GM23248 (cell line): ENCODE results near the gene TSGA10. TPM values are rescaled to one million over a fixed set of nuclear protein-coding genes. Genes with fewer than 3 reads are reported as not detected.
A peak's percentile ranks its signal among the peaks of the same experiment; 100 is the strongest.

Experiments
- DNase-seq: peaks from one replicate; pipeline ENCODE4 v3.0.0-alpha.2; 2015
- H2AFZ ChIP-seq: fragments of 200-600 bp; sonication (generic); 2 replicates; pipeline ENCODE4 v1.6.1; 2016; ENCODE audit warnings: antibody characterized with exemption
- H3F3A ChIP-seq: fragments of 200-600 bp; sonication (generic); 2 replicates; pipeline ENCODE4 v1.6.1; 2016; ENCODE audit warnings: mild to moderate bottlenecking, antibody characterized with exemption, mixed run types; ENCODE audit not compliant: insufficient read depth
- H3K27ac ChIP-seq: fragments of 200-600 bp; sonication (generic); 2 replicates; pipeline ENCODE4 v1.5.1; 2016; ENCODE audit warnings: mild to moderate bottlenecking
- H3K27me3 ChIP-seq: fragments of 200-600 bp; sonication (generic); replicated peaks from 2 replicates; pipeline ENCODE4 v1.6.1; 2016; ENCODE audit warnings: mild to moderate bottlenecking; ENCODE audit not compliant: insufficient read depth
- H3K36me3 ChIP-seq: fragments of 200-600 bp; sonication (generic); 2 replicates; pipeline ENCODE4 v1.6.1; 2016; ENCODE audit warnings: low read depth, mild to moderate bottlenecking
- H3K4me1 ChIP-seq: fragments of 200-600 bp; sonication (generic); 2 replicates; pipeline ENCODE4 v1.6.1; 2016; ENCODE audit warnings: mild to moderate bottlenecking; ENCODE audit not compliant: insufficient read depth
- H3K4me2 ChIP-seq: fragments of 200-600 bp; sonication (generic); one replicate; pipeline ENCODE4 v1.6.1; 2016; ENCODE audit warnings: mild to moderate bottlenecking; ENCODE audit not compliant: unreplicated experiment
- H3K4me3 ChIP-seq: fragments of 200-600 bp; sonication (generic); 2 replicates; pipeline ENCODE4 v1.5.1; 2016; ENCODE audit warnings: mild to moderate bottlenecking
- H3K79me2 ChIP-seq: fragments of 200-600 bp; sonication (generic); 2 replicates; pipeline ENCODE4 v1.6.1; 2016; ENCODE audit warnings: mild to moderate bottlenecking; ENCODE audit not compliant: insufficient read depth
- H3K9ac ChIP-seq: fragments of 200-600 bp; sonication (generic); 2 replicates; pipeline ENCODE4 v1.6.1; 2016; ENCODE audit warnings: mild to moderate bottlenecking
- H3K9me2 ChIP-seq: fragments of 200-600 bp; sonication (generic); 2 replicates; pipeline ENCODE4 v1.6.1; 2016; ENCODE audit warnings: mixed run types, mild to moderate bottlenecking, moderate library complexity; ENCODE audit not compliant: insufficient read depth
- H3K9me3 ChIP-seq: fragments of 200-600 bp; sonication (generic); one replicate; pipeline ENCODE4 v1.6.1; 2017; ENCODE audit warnings: low read depth
- H4K20me1 ChIP-seq: fragments of 200-600 bp; sonication (generic); 2 replicates; pipeline ENCODE4 v1.6.0; 2016; ENCODE audit not compliant: insufficient read depth
- EZH2 ChIP-seq: fragments of 200-600 bp; sonication (generic); IDR thresholded peaks from 2 replicates; pipeline ENCODE4 v1.6.1; 2018; ENCODE audit warnings: antibody characterized with exemption, mild to moderate bottlenecking; ENCODE audit not compliant: insufficient read depth, poor library complexity, severe bottlenecking
- EZH2phosphoT487 ChIP-seq: fragments of 200-600 bp; sonication (generic); IDR thresholded peaks from 2 replicates; pipeline ENCODE4 v1.6.1; 2018; ENCODE audit warnings: antibody characterized with exemption, moderate library complexity, mild to moderate bottlenecking, low read depth; ENCODE audit not compliant: insufficient read depth
- WGBS, 2 experiments: methylation state at CpG; one replicate each; pipeline ENCODE4 v1.1.6; 2015 to 2017; ENCODE audit warnings: low lambda C conversion rate in 2 of 2, low coverage in 1 of 2; ENCODE audit errors: missing lambda C conversion rate in 2 of 2; 5-methylcytosine and 5-hydroxymethylcytosine counted together
- in situ Hi-C: fragments of 300-500 bp; cut with MboI; formaldehyde crosslinking; loops from 2 replicates; pipeline ENCODE4 v1.15.0; 2020
- polyA plus RNA-seq: library from polyadenylated mRNA; unstranded; fragments of >200 nt; fragmentation: Nextera tagmentation; extraction: Ambion mirVana; gene quantifications from 2 replicates; pipeline ENCODE4 v1.2.1, GENCODE V29; 2016
- total RNA-seq: library from RNA; depleted of rRNA; stranded (reverse); fragments of >200 nt; shearing (Covaris generic); gene quantifications from 2 replicates; pipeline ENCODE4 v1.2.3, GENCODE V29; 2014

TSGA10 gene
- total and polyA plus RNA-seq, 2 experiments from 2014 or later = 1.2 to 1.4 TPM

- DNase-seq = no peak
- Histone ChIP-seq H3K4me2 (no peak overlapping the region), H3K36me3 (no peaks in the 10 kb centered on the region), H3K27me3 (peaks cover 5% of the 10 kb centered on the region; the same call in 1 of the 2 replicates), H3K79me2 (no peaks in the 10 kb centered on the region), H3K9me2 (no peaks in the 10 kb centered on the region), H3K27ac (no peak overlapping the region), H3F3A (no peaks in the 10 kb centered on the region), H2AFZ (no peak overlapping the region), H3K9me3 (no peaks in the 10 kb centered on the region), H3K4me1 (no peaks in the 10 kb centered on the region), H3K4me3 (no peak overlapping the region), H4K20me1 (no peaks in the 10 kb centered on the region), H3K9ac (no peak overlapping the region)
- WGBS, 2 experiments = 13 to 49% methylated on average over 1 of the region's 1 CpG
- in situ Hi-C loops = no loop called here
- TF ChIP-seq EZH2phosphoT487 (no peak), EZH2 (no peak)
Observed at GRCh38 chr2:99088017-99088416, 66.7 kb downstream of the TSGA10 start.

DNA sequence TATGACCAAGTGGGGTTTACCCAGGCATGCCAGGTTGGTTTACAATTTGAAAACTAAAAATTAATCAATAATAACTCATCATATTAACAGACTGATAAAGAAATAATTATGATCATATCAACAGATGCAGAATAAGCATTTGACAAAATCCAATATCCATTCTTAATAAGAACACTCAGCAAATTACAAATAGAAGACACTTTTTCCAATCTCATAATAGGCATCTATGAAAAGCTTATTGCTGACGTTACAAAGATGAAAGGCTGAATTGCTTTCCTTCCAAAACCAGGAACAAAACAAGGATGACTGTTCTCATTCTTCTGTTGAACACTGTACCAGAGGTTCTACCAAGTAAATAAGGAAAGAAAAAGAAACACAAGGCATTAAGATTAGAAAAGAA lies 68.4 kb downstream of the TSGA10 start:
- Histone ChIP-seq H3K27me3 (peaks cover 16% of the 10 kb centered on the region), H3K9me2 (no peaks in the 10 kb centered on the region), H3K9ac (no peak overlapping the region), H4K20me1 (no peaks in the 10 kb centered on the region), H3K4me1 (no peaks in the 10 kb centered on the region), H3F3A (no peaks in the 10 kb centered on the region), H3K27ac (no peak overlapping the region), H2AFZ (no peak overlapping the region), H3K36me3 (no peaks in the 10 kb centered on the region), H3K9me3 (no peaks in the 10 kb centered on the region), H3K4me2 (no peak overlapping the region), H3K4me3 (no peak overlapping the region), H3K79me2 (no peaks in the 10 kb centered on the region)
- WGBS, 2 experiments = 10% methylated on average over 1 of the region's 1 CpG
- no peak for TF ChIP-seq EZH2phosphoT487
- TF ChIP-seq EZH2 = no peak
- DNase-seq = no peak
- in situ Hi-C loops = no loop called here

DNA sequence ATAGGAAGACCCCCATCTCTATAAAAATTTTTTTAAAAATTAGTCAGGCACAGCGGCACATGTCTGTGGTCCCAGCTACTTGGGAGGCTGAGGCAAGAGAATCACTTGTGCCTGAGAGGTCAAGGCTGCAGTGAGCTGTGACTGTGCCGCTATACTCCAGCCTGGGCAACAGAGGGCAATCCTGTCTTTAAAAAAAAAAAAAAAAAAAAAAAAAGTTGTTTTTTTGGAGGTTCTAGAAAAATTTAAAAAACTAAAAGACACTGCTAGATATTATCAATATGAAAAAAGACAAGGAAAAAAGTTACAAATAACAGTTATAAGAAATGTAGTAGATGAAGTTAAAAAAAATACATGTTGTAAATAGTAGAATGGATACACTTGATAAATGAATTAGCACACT lies 69.3 kb downstream of the TSGA10 start:
- Histone ChIP-seq H3K36me3 (no peaks in the 10 kb centered on the region), H3K79me2 (no peaks in the 10 kb centered on the region), H3K27me3 (peaks cover 16% of the 10 kb centered on the region), H2AFZ (no peak overlapping the region), H3F3A (no peaks in the 10 kb centered on the region), H3K4me1 (no peaks in the 10 kb centered on the region), H3K9ac (no peak overlapping the region), H3K4me3 (no peak overlapping the region), H4K20me1 (no peaks in the 10 kb centered on the region), H3K9me2 (no peaks in the 10 kb centered on the region), H3K27ac (no peak overlapping the region), H3K9me3 (no peaks in the 10 kb centered on the region), H3K4me2 (no peak overlapping the region)
- 66 to 71% methylated on average over 2 of the region's 2 CpGs for WGBS, 2 experiments
- in situ Hi-C loops = no loop called here
- peak; percentile 32 for DNase-seq
- TF ChIP-seq EZH2phosphoT487 = no peak

DNA sequence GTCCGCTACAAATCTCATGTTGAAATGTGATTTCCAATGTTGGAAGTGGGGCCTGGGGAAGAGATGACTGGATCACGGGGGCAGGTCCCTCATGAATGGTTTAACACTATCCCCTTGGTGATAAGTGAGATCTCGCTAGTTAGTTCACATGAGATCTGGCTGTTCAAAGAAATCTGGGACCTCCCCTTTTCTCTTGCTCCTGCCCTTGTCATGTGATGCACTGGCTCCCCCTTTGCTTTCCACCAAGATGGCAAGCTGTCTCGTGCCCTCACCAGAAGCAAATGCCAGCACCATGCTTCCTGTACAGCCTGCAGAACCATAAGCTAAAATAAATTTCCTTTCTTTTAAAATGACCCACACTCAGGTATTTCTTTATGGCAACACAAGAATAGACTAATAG lies 70.5 kb downstream of the TSGA10 start:
- TF ChIP-seq EZH2phosphoT487 (no peak), EZH2 (no peak)
- no peaks in the 10 kb centered on the region for H3F3A ChIP-seq
- no peaks in the 10 kb centered on the region for H3K9me3 ChIP-seq
- no peak overlapping the region for H3K27ac ChIP-seq
- H2AFZ ChIP-seq = no peak overlapping the region
- no peak overlapping the region for H3K9ac ChIP-seq
- no peaks in the 10 kb centered on the region for H4K20me1 ChIP-seq
- in situ Hi-C loops = no loop called here
- H3K36me3 ChIP-seq = no peaks in the 10 kb centered on the region
- no peak for DNase-seq
- no peaks in the 10 kb centered on the region for H3K79me2 ChIP-seq
- no peak overlapping the region for H3K4me2 ChIP-seq
- H3K9me2 ChIP-seq = no peaks in the 10 kb centered on the region
- WGBS, 2 experiments = 48 to 52% methylated on average over 4 of the region's 4 CpGs
- H3K27me3 ChIP-seq = peaks cover 16% of the 10 kb centered on the region
- no peak overlapping the region for H3K4me3 ChIP-seq
- H3K4me1 ChIP-seq = no peaks in the 10 kb centered on the region

- no peaks in the 10 kb centered on the region for H3K36me3 ChIP-seq
- no peaks in the 10 kb centered on the region for H3K4me1 ChIP-seq
- H2AFZ ChIP-seq = no peak overlapping the region
- no peak for DNase-seq
- H3K79me2 ChIP-seq = no peaks in the 10 kb centered on the region
- TF ChIP-seq EZH2 (no peak), EZH2phosphoT487 (no peak)
- H3K4me3 ChIP-seq = no peak overlapping the region
- no peaks in the 10 kb centered on the region for H3K9me3 ChIP-seq
- peaks cover 16% of the 10 kb centered on the region for H3K27me3 ChIP-seq
- H3K4me2 ChIP-seq = no peak overlapping the region
- 39 to 52% methylated on average over 4 of the region's 4 CpGs for WGBS, 2 experiments
- H3K9me2 ChIP-seq = no peaks in the 10 kb centered on the region
- in situ Hi-C loops = no loop called here
- H4K20me1 ChIP-seq = no peaks in the 10 kb centered on the region
- H3K9ac ChIP-seq = no peak overlapping the region
- no peaks in the 10 kb centered on the region for H3F3A ChIP-seq
- H3K27ac ChIP-seq = no peak overlapping the region
Observed at GRCh38 chr2:99081891-99082290, 72.9 kb downstream of the TSGA10 start.
